ENCODE data around the gene MAPK4.

GRCh38 chr18:50734886-50735285 is 175.0 kb downstream of the MAPK4 start:
- TF ChIP-seq CTCF (IDR thresholded peaks at IDR 0.05; ENCODE audit: insufficient read depth, low read depth, low read length): no peak
- TF ChIP-seq EZH2 (IDR thresholded peaks at IDR 0.05; ENCODE audit: insufficient read depth, low read length): no peak
